GM12891 (cell line): ENCODE data around the gene ADAR.

ENCODE experiments used
- POLR2A ChIP-seq: IDR thresholded peaks from 2 replicates; pipeline ENCODE4 v1.6.1; 2011; ENCODE audit warnings: low read depth, low read length, control low read depth
- POLR2AphosphoS5 ChIP-seq: IDR thresholded peaks from 2 replicates; pipeline ENCODE4 v1.6.1; 2011; ENCODE audit warnings: low read depth, low read length, control low read depth
- POU2F2 ChIP-seq: IDR thresholded peaks from 2 replicates; pipeline ENCODE4 v1.6.1; 2011; ENCODE audit warnings: low read depth, mild to moderate bottlenecking, control low read depth, low read length, moderate library complexity
- TAF1 ChIP-seq: IDR thresholded peaks from 2 replicates; pipeline ENCODE4 v1.6.1; 2011; ENCODE audit warnings: low read depth, low read length, control low read depth

DNA sequence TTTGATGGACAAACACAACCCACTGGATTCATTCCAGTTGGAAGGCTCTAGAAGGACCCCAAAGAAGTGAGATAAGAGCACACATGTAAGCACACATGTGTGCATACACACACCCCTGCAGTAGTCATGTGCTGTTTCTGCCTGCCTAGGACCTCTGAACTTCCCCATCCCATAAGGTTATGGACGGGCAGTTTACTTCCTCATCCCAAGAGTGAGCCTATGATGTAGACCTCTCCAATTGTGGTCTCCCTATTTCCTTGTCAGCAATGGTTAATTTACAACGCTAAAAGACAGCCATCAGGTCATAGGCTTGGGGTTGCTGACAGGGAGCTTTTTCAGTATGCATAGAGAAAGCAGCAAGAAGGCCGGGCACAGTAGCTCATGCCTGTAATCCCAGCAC is 15.4 kb upstream of the ADAR start:
- TF ChIP-seq POLR2AphosphoS5 (no peak), TAF1 (no peak), POU2F2 (no peak), POLR2A (no peak)
